NCI-H2196 (cell line): ENCODE results near the gene RBM19.

Experiments used
- DNase-seq: peaks from one replicate; lab custom pipeline; 2025; ENCODE audit not compliant: unreplicated experiment; lab: John Stamatoyannopoulos, UW

The RBM19 gene

GRCh38 chr12:113841786-113842185 is 124.3 kb downstream of the RBM19 start:
- no peak for DNase-seq

GRCh38 chr12:113840401-113841042 is 125.6 kb downstream of the RBM19 start:
- no peak for DNase-seq

- no peak for DNase-seq
These were observed 127.2 kb downstream of the RBM19 start for GRCh38 chr12:113838896-113839295.

- DNase-seq: no peak
These were observed 128.4 kb downstream of the RBM19 start for GRCh38 chr12:113837528-113838296.

- no peak for DNase-seq
These were observed 129.0 kb downstream of the RBM19 start for GRCh38 chr12:113837084-113837483.

- no peak for DNase-seq
These were observed 130.2 kb downstream of the RBM19 start for GRCh38 chr12:113835896-113836295.

- no peak for DNase-seq
These were observed 130.7 kb downstream of the RBM19 start for GRCh38 chr12:113835433-113835832.

- no peak for DNase-seq
These were observed 132.7 kb downstream of the RBM19 start for GRCh38 chr12:113833422-113833821.

GRCh38 chr12:113831476-113831875 is 134.6 kb downstream of the RBM19 start:
- no peak for DNase-seq

GRCh38 chr12:113831016-113831415 is 135.1 kb downstream of the RBM19 start:
- DNase-seq: no peak

- DNase-seq: no peak
These were observed 136.9 kb downstream of the RBM19 start for GRCh38 chr12:113829212-113829611.

GRCh38 chr12:113827539-113828114 is 138.5 kb downstream of the RBM19 start:
- no peak for DNase-seq

GRCh38 chr12:113826805-113827538 is 139.2 kb downstream of the RBM19 start:
- DNase-seq: no peak

- DNase-seq: no peak
These were observed 140.4 kb downstream of the RBM19 start for GRCh38 chr12:113825705-113826104.

GRCh38 chr12:113823816-113824215 is 142.3 kb downstream of the RBM19 start:
- no peak for DNase-seq

- no peak for DNase-seq
These were observed 143.1 kb downstream of the RBM19 start for GRCh38 chr12:113823016-113823415.

- no peak for DNase-seq
These were observed 145.3 kb downstream of the RBM19 start for GRCh38 chr12:113820842-113821241.

- DNase-seq: no peak
These were observed 145.8 kb downstream of the RBM19 start for GRCh38 chr12:113820309-113820708.

- no peak for DNase-seq
These were observed 146.6 kb downstream of the RBM19 start for GRCh38 chr12:113819495-113819894.

- DNase-seq: no peak
These were observed 147.3 kb downstream of the RBM19 start for GRCh38 chr12:113818833-113819232.

- peak; percentile 53 for DNase-seq
These were observed 147.8 kb downstream of the RBM19 start for GRCh38 chr12:113818283-113818682.

- no peak for DNase-seq
These were observed 149.3 kb downstream of the RBM19 start for GRCh38 chr12:113816866-113817265.
